Measurements from ENCODE around the gene CEACAM20.
"Not testable (repeated sequence)": the region's sequence is repeated elsewhere in the genome, so short reads cannot be mapped to it uniquely, and the experiment has no call there.

The CEACAM20 gene

GRCh38 chr19:44529536-44529935 lies at the start of gene CEACAM20:
CEACAM20 (minus strand) TSS chr19:44529675; CDS start chr19:44529509, 166 bp downstream.
- no peak for DNase-seq

DNA sequence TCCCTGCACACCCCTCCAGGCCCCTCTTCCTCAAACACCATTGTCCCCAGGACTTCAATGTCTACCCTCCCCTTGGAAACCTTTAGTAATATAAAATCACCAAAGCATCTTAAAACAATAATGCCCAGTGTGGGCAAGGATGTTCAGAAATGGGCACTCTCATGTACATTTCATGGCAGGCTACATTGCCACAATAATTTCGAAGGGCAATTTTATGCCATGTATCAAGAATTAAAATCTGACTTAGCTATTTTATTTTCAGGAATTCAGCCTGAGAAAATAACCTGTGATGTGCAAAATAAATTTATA lies 48.0 kb upstream of the CEACAM20 start:
- DNase-seq: no peak

DNA sequence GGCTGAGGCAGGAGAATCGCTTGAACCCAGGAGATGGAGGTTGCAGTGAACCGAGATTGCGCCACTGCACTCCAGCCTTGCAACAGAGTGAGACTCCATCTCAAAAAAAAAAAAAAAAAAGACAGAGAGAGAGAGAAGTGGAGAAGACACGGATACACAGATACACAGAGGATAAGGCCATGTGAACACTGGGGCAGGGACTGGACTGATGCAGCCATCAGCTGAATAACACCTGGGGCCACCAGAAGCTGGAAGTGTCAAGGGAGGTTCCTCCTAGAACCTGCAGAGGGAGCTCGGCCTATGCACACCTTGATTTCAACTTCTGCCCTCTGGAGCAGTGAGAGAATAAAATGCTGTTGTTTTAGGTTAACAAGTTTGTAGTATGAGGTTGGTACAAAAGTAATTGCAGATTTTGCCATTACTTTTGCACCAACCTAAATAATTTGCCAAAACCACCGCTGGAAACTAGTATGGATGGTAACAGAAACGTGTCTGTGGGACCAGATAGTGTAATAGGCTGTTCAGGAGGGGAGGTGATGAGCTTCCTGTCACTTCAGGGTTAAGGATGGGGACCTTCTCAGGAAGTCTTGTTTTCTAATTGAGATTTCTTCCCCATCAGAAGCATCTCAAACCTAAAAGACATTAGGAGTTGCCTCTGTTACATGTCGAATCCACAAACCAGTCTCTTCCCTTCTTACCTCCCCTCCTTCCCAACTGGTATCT lies 47.5 kb upstream of the CEACAM20 start:
- DNase-seq: no peak

DNA sequence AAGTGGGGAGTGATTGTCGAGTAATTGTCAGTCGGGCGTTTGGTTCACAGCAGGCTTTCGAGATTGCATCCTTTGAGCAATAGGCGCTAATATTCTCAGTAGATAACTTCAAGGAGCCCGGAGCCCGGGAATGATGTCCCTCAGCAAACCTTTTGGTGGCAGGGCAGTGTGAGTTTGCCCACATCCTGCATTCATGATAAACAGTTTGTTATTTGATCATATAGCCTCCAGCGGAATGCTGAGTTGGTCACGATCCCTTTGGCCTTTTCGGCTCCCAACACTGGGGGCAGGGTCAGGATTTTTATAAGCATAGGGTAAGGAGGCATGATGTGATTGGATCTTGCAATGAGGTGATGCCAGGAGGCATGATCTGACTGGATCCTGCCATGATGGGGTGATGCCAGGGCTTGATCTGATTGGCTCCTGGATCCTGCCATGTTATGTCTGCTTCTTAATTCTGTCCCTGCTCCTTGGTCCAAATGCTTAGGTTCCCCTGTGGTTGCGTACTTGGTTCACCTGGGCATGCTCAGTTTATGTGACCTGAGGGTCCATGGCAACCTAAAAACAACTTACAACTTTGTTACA lies 45.7 kb upstream of the CEACAM20 start:
- DNase-seq: no peak

DNA sequence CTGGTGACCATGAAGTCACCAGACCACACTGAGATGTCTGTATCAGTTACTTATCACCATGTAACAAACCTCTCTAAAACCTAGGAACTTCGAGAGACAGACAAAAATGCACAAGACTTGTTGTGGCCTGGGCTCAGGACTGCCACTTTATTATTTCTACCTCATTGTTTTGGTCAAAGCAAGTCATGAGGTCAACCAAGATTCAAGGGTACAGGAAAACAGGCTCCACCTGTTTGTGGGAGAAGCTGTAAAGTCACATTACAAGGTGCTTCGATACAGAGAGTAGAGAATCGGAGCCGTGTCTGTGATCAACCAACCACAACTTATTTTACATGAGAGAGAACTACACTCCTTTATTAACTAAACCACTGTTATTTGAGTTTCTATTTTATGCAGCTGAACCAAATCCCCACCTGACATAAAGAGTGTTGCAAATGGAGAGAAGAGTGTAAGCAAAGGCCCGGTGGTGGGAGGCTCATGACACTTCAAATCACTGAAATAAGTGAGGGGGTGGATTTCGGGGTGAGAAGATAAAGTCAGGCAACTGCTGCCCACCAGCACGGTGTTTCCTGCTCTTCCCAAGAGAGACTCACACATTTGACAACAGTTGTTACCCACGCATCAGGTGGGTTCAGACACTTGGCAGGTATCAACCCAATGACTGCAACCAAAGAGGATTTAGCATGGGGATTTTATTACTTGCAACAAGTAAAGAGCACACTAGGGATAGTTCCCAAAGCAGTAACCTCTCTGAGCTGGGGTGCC lies 44.9 kb upstream of the CEACAM20 start:
- DNase-seq: no peak

DNA sequence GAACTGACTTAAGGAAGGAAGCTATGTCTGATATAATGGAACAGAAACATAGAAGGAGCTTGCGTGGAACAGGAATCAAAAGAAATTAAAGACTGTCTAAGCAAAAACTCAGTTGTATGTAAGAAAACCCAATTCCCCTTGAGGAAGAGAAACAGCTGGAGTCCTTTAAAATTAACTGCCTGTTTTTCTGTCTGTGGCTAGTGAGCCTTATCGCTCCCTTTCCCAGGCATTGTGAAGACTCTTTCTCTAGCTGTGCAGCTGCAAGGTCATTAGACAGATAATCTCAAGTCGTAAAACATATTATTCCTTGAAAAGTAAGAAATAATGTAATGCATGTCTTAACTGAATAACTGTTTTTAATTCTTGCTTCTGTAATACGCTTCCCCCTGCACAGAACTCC lies 44.2 kb upstream of the CEACAM20 start:
- DNase-seq: no peak

DNA sequence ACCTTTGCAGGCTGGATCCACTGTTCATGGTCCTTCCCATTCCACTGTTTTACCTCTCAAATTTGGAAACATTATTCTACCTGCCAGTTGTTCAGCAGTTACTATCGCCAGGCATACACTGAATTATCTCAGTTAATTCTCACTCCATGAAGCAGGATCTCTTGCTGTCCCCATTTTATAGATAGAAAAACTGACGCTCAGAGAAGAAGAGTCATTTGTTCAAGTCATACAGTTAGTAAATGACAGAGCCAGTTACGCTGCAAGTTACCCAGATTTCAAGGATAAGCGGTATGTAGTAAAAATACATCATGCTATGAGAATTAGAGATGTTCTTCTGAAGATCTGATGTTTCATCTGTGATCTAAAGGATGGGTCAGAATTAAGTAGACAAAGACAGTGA lies 43.7 kb upstream of the CEACAM20 start:
- DNase-seq: no peak

DNA sequence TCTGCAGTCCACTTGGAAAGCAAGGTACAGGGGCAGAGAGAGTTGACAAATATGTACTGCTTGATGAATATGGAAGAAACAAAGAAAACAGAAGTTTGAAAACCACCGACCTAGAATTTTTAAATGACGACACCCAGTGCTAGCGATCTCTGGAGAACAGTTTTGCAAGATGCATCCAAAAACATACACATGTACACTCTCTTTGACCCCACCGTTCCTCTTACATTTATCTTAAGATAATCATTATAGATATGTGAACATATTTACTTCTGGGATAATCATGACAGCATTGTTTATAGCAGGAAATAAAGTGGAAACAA lies 43.1 kb upstream of the CEACAM20 start:
- no peak for DNase-seq

- no peak for DNase-seq
Observed at GRCh38 chr19:44571830-44572580, 42.5 kb upstream of the CEACAM20 start.

- DNase-seq: peak; percentile 42
Observed at GRCh38 chr19:44570984-44571684, 41.7 kb upstream of the CEACAM20 start.

- no peak for DNase-seq
Observed at GRCh38 chr19:44570603-44570983, 41.1 kb upstream of the CEACAM20 start.

- no peak for DNase-seq
Observed at GRCh38 chr19:44567745-44568144, 38.3 kb upstream of the CEACAM20 start.

GRCh38 chr19:44566984-44567383 lies 37.5 kb upstream of the CEACAM20 start:
- no peak for DNase-seq

DNA sequence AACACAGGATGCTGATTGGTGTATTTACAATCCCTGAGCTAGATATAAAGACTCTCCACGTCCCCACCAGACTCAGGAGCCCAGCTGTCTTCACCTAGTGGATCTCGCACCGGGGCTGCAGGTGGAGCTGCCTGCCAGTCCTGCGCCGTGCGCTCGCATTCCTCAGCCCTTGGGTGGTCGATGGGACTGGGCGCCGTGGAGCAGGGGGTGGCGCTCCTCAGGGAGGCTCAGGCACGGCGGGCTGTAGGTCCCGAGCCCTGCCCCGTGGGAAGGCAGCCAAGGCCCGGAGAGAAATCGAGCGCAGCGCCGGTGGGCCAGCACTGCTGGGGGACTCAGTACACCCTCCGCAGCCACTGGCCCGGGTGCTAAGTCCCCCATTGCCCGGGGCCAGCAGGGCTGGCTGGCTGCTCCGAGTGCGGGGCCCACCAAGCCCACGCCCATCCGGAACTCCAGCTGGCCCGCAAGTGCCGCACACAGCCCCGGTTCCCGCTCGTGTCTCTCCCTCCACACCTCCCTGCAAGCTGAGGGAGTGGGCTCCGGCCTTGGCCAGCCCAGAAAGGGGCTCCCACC lies 33.7 kb upstream of the CEACAM20 start:
- not testable (repeated sequence) for DNase-seq

GRCh38 chr19:44557933-44558332 lies 28.5 kb upstream of the CEACAM20 start:
- no peak for DNase-seq

- DNase-seq: no peak
Observed at GRCh38 chr19:44554641-44555246, 25.3 kb upstream of the CEACAM20 start.

GRCh38 chr19:44553478-44554171 lies 24.1 kb upstream of the CEACAM20 start:
- no peak for DNase-seq

DNA sequence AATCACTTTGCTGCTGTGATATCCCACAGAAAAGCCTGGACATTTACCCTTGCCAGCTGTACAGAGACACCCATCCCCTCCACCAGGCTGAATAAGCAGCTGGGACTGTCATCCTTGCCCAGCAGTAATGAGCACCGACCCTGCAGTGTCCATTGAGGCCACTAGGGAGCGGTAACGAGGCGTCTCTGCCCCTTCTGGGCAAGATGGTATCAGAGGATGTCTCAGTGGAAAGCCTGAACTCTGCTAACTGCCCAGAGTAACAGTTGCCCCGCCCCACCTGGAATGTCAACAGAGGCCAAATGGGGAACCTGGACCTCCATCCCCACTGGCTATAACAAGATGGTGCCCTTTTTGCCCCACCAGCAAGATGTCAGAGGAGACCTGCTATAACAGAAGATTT lies 22.8 kb upstream of the CEACAM20 start:
- DNase-seq: no peak

DNA sequence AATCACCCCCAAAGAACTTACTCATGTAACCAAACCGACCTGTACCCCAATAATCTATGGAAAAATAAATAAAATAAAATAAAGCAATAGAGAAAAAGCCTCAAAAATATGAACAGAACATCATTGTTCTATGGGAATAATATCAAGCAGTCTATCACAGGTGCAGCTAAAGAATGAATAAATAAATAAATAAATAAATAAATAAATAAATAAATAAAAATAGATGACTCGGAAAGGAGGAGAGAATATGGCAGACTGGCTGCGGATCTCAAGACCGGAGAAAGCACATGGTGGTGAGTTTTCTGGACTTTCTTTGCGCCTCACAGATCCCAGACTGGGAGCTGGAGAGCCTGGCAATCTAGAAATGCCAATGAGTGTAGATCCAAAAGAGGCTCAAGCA lies 22.4 kb upstream of the CEACAM20 start:
- DNase-seq: no peak

- DNase-seq: not testable (repeated sequence)
Observed at GRCh38 chr19:44550976-44551375, 21.5 kb upstream of the CEACAM20 start.

DNA sequence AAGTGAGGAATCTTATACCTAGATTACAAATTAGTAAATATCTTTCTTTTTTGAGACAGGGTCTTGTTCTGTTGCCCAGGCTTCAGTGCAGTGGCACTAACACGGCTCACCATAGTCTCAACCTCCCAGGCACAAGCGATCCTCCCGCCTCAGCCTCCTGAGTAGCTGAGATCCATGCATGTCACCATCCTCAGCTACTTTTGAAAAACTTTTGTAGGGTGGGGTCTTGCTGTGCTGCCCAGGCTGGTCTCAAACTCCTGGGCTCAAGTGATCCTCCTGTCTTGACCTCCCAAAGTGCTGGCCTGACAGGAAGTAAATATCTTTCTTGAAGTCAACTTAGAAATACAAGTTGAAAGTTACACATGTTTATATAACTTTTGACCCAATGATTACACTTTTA lies 20.0 kb upstream of the CEACAM20 start:
- DNase-seq: no peak

DNA sequence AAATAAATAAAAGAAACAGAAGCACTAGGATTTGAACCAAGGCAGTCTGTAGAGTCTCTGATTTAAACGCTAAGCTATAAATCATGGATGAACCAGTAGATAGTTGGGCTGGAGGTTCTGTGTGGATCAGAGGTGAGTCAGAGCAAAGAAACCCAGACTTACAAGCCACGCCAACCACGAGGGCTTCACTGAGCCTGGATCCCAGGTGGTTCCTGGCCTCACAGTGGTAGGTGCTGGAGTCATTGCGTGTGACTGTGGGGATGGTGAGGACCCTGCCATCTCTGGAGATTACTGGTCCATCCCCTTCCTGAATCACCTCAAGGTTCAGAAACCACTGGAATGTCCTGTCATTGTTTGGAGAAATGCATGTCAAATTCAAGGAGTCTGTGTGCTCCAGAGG lies 19.3 kb upstream of the CEACAM20 start:
- no peak for DNase-seq

Data from NCI-H1048 (cell line).